CD4-positive, alpha-beta T cell (primary cell): ENCODE data around the gene OR2L3. TPM values are rescaled to one million over a fixed set of nuclear protein-coding genes. Genes with fewer than 3 reads are reported as not detected.
"Not testable (repeated sequence)": the region's sequence is repeated elsewhere in the genome, so short reads cannot be mapped to it uniquely, and the experiment has no call there.

Source experiments
- ATAC-seq: fragments of 200-7000 bp; cut with Tn5 transposase; one replicate; pipeline ENCODE4 v1.10.0; 2022; ENCODE audit warnings: mild to moderate bottlenecking; ENCODE audit not compliant: poor library complexity
- CTCF ChIA-PET: fragments of 350-600 bp; sonication (Branson Sonifier 250); formaldehyde crosslinking; loops from one replicate; lab custom pipeline; 2021; ENCODE audit warnings: antibody characterized with exemption, inconsistent platforms; lab: Charles Lee
- POLR2A ChIA-PET: fragments of 350-600 bp; sonication (Branson Sonifier 250); formaldehyde crosslinking; loops from one replicate; lab custom pipeline; 2021; ENCODE audit warnings: antibody characterized with exemption, inconsistent platforms; lab: Charles Lee
- DNase-seq, 14 experiments: peaks; one replicate each; pipeline ENCODE4 v3.0.0-alpha.2; 2013 to 2020; ENCODE audit warnings: mixed read lengths in 2 of 14
- H3K27ac ChIP-seq, 2 donors: one replicate each; pipeline versions ENCODE4 v1.5.1 to v1.7.0; 2013; ENCODE audit warnings: low read length in 2 of 2, low read depth in 1 of 2, mild to moderate bottlenecking in 1 of 2
- H3K27me3 ChIP-seq, 2 experiments: 1 replicate in 1 of 2; 2 replicates in 1 of 2; pipeline versions ENCODE4 v1.6.1 to v1.7.0; 2013; ENCODE audit warnings: low read length in 2 of 2, control low read depth in 1 of 2, mild to moderate bottlenecking in 1 of 2, moderate library complexity in 1 of 2; ENCODE audit not compliant: insufficient read depth in 2 of 2, control insufficient read depth in 1 of 2
- H3K36me3 ChIP-seq: one replicate; pipeline ENCODE4 v1.6.1; 2013; ENCODE audit warnings: low read length, control low read depth; ENCODE audit not compliant: insufficient read depth
- H3K4me1 ChIP-seq: one replicate; pipeline ENCODE4 v1.6.1; 2013; ENCODE audit warnings: low read length, control low read depth; ENCODE audit not compliant: insufficient read depth
- H3K4me3 ChIP-seq: one replicate; pipeline ENCODE4 v1.5.1; 2013; ENCODE audit warnings: mild to moderate bottlenecking, low read length, moderate library complexity
- H3K9me3 ChIP-seq, 2 experiments: 1 replicate in 1 of 2; 2 replicates in 1 of 2; pipeline versions ENCODE4 v1.6.1 to v1.7.0; 2013; ENCODE audit warnings: low read length in 2 of 2, mild to moderate bottlenecking in 2 of 2, control low read depth in 1 of 2, moderate library complexity in 1 of 2; ENCODE audit not compliant: control insufficient read depth in 1 of 2, insufficient read depth in 1 of 2
- H3K27ac Mint-ChIP-seq: one replicate; pipeline ENCODE4 v1.8.0; 2020; ENCODE audit warnings: mixed read lengths
- H3K27me3 Mint-ChIP-seq: one replicate; pipeline ENCODE4 v1.8.0; 2021; ENCODE audit warnings: mixed read lengths
- H3K36me3 Mint-ChIP-seq: one replicate; pipeline ENCODE4 v1.8.0; 2021; ENCODE audit warnings: low read depth, mixed read lengths
- H3K4me1 Mint-ChIP-seq: one replicate; pipeline ENCODE4 v1.8.0; 2021; ENCODE audit warnings: low read depth, mixed read lengths
- H3K4me3 Mint-ChIP-seq: one replicate; pipeline ENCODE4 v1.8.0; 2020; ENCODE audit warnings: mild to moderate bottlenecking, mixed read lengths
- H3K9me3 Mint-ChIP-seq: one replicate; pipeline ENCODE4 v1.8.0; 2020; ENCODE audit warnings: mixed read lengths
- intact Hi-C, 2 experiments: fragments of 100-400 bp; cut with DNase I in 1 of 2; cut with micrococcal nuclease in 1 of 2; formaldehyde crosslinking; loops; one replicate each; pipeline versions ENCODE4 v1.15.1 to v1.9.0; 2023 to 2025; cut with DNase I, micrococcal nuclease
- total RNA-seq, 174 experiments: library from RNA in 2 of 174; stranded (reverse) in 2 of 174; gene quantifications; one replicate each; pipeline ENCODE4 v1.2.3 and lab custom pipeline; 2021 to 2026
- TF ChIP-seq, protein P1 (sequence below): fragments of 200-600 bp; IDR thresholded peaks from one replicate; pipeline ENCODE4 v1.8.0; 2022; ENCODE audit warnings: antibody characterized with exemption, mild to moderate bottlenecking

The OR2L3 gene
- total RNA-seq, 2 experiments from 2014 or later = not detected

- no peak overlapping the region for H3K4me3 ChIP-seq
- no peak overlapping the region for H3K27ac Mint-ChIP-seq
- no peaks in the 10 kb centered on the region for H3K9me3 Mint-ChIP-seq
- H3K27ac ChIP-seq = no peak overlapping the region
- H3K36me3 Mint-ChIP-seq = peaks cover 4% of the 10 kb centered on the region
- H3K4me3 Mint-ChIP-seq = no peak overlapping the region
- H3K27me3 ChIP-seq = no peaks in the 10 kb centered on the region
- POLR2A ChIA-PET = no interaction called here
- ATAC-seq (no peak), DNase-seq (no peak)
- no peaks in the 10 kb centered on the region for H3K4me1 Mint-ChIP-seq
- H3K9me3 ChIP-seq = no peaks in the 10 kb centered on the region
- no peaks in the 10 kb centered on the region for H3K4me1 ChIP-seq
- intact Hi-C loops = no loop called here
- H3K27me3 Mint-ChIP-seq = no peaks in the 10 kb centered on the region
- no peaks in the 10 kb centered on the region for H3K36me3 ChIP-seq
- TF ChIP-seq, protein P1, sequence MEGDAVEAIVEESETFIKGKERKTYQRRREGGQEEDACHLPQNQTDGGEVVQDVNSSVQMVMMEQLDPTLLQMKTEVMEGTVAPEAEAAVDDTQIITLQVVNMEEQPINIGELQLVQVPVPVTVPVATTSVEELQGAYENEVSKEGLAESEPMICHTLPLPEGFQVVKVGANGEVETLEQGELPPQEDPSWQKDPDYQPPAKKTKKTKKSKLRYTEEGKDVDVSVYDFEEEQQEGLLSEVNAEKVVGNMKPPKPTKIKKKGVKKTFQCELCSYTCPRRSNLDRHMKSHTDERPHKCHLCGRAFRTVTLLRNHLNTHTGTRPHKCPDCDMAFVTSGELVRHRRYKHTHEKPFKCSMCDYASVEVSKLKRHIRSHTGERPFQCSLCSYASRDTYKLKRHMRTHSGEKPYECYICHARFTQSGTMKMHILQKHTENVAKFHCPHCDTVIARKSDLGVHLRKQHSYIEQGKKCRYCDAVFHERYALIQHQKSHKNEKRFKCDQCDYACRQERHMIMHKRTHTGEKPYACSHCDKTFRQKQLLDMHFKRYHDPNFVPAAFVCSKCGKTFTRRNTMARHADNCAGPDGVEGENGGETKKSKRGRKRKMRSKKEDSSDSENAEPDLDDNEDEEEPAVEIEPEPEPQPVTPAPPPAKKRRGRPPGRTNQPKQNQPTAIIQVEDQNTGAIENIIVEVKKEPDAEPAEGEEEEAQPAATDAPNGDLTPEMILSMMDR = no peak
- CTCF ChIA-PET = no interaction called here
These were observed 18.4 kb downstream of the OR2L3 start for GRCh38 chr1:248065071-248065470.

DNA sequence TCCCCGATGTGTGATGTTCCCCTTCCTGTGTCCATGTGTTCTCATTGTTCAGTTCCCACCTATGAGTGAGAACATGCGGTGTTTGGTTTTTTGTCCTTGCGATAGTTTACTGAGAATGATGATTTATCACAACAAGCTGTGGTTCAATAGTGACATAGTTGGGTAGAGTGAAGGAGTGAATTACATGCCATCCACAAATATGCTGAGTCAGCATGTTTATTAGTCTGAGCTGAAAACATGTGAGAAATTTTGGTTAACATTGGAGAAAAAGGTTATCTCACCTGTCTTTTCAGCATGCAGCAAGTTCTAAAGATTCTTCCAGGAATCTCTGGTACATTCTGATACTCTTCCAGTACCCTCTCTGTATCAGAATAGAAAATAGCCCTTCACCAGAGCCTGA is 19.0 kb downstream of the OR2L3 start:
- Mint-ChIP-seq H3K27ac (no peak overlapping the region), H3K9me3 (no peaks in the 10 kb centered on the region), H3K4me1 (no peaks in the 10 kb centered on the region), H3K36me3 (peaks cover 4% of the 10 kb centered on the region), H3K27me3 (no peaks in the 10 kb centered on the region), H3K4me3 (no peak overlapping the region)
- Histone ChIP-seq H3K4me3 (no peak overlapping the region), H3K36me3 (no peaks in the 10 kb centered on the region), H3K4me1 (no peaks in the 10 kb centered on the region), H3K27me3 (no peaks in the 10 kb centered on the region), H3K27ac (no peak overlapping the region), H3K9me3 (no peaks in the 10 kb centered on the region)
- POLR2A ChIA-PET = no interaction called here
- intact Hi-C loops = no loop called here
- CTCF ChIA-PET = no interaction called here
- no peak for ATAC-seq
- TF ChIP-seq, protein P1 = no peak
- no peak for DNase-seq

DNA sequence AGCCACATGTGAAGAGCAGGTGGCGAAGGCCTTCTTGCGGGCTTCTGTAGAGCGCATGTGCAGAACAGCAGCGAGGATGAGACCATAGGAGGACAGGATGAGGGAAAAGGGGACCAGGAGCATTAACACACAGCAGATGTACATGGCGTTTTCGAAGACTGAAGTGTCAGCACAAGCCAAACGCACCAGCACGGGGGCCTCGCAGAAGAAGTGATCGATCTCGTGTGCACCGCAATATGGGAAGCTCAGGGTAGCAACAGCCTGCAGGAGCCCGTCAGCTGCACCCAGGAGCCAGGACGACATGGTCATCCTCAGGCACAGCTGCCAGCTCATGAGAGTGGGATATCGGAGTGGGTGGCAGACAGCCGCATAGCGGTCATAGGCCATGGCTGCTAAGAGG is 37.2 kb downstream of the OR2L3 start:
- H3K4me3 Mint-ChIP-seq, POLR2A ChIA-PET, H3K27me3 ChIP-seq, intact Hi-C loops, DNase-seq, H3K4me1 ChIP-seq, H3K4me3 ChIP-seq, ATAC-seq, H3K36me3 Mint-ChIP-seq, H3K27me3 Mint-ChIP-seq, CTCF ChIA-PET, H3K27ac ChIP-seq, H3K4me1 Mint-ChIP-seq, H3K36me3 ChIP-seq, H3K9me3 ChIP-seq, H3K27ac Mint-ChIP-seq: not testable (repeated sequence)
- peaks cover 17% of the 10 kb centered on the region for H3K9me3 Mint-ChIP-seq

DNA sequence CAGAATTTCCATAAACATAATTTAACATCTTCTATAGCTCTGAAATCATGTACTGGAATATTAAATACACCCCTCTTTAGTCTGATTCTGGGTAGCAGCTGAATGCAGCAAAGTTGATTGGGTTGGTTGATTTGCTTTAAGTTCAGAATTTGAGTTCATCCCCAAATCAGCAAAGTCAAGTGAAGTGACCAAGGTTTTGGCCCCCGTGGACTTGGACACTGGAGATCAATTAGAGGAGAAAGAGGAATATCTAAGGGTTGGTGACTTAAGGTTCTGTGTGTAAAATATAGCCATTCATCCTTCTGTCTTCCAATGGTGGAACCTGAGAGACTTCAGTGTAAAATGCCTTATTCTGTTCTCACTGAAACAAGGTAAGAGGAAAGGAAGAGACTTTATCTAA is 48.2 kb downstream of the OR2L3 start, which contains the start of gene OR2L13:
Gene OR2L13 (plus strand): TSS at position 301 of the 400 bp plus-strand sequence. CDS start 4,192 bp downstream, outside the sequence.
- H3K9me3 Mint-ChIP-seq = peaks cover 3% of the 10 kb centered on the region
- H3K4me3 ChIP-seq = no peak within 1 kb of the TSS
- no peaks in the 10 kb centered on the region for H3K27me3 ChIP-seq
- peaks cover 0 to 7% of the 10 kb centered on the region in 2 experiments for H3K9me3 ChIP-seq
- intact Hi-C loops = no loop called here
- no peaks in the 10 kb centered on the region for H3K4me1 ChIP-seq
- ChIA-PET POLR2A (no interaction called here), CTCF (no interaction called here)
- ATAC-seq = no peak
- H3K27me3 Mint-ChIP-seq = no peaks in the 10 kb centered on the region
- H3K4me1 Mint-ChIP-seq = no peaks in the 10 kb centered on the region
- no peak within 1 kb of the TSS for H3K27ac ChIP-seq
- H3K36me3 ChIP-seq = no peaks in the 10 kb centered on the region
- no peak within 1 kb of the TSS for H3K27ac Mint-ChIP-seq
- TF ChIP-seq, protein P1 = no peak
- no peaks in the 10 kb centered on the region for H3K36me3 Mint-ChIP-seq
- no peak within 1 kb of the TSS for H3K4me3 Mint-ChIP-seq
- no peak for DNase-seq
